HepG2 (cell line): ENCODE results near the gene FAM114A1. TPM values are rescaled to one million over a fixed set of nuclear protein-coding genes. Genes with fewer than 3 reads are reported as not detected.
A peak's percentile ranks its signal among the peaks of the same experiment; 100 is the strongest.

ENCODE experiments used
- AKAP8 ChIP-seq: sonication (generic); formaldehyde crosslinking; IDR thresholded peaks from 2 replicates; pipeline ENCODE4 v1.5.1; 2020; ENCODE audit warnings: mild to moderate bottlenecking, missing genetic modification reagents
- ATF2 ChIP-seq: sonication (generic); formaldehyde crosslinking; IDR thresholded peaks from 2 replicates; pipeline ENCODE4 v1.4.0; 2020; ENCODE audit warnings: missing genetic modification reagents
- BRF2 ChIP-seq: sonication (generic); formaldehyde crosslinking; IDR thresholded peaks from 2 replicates; pipeline ENCODE4 v1.8.1; 2022; ENCODE audit warnings: mild to moderate bottlenecking, missing genetic modification reagents
- EED ChIP-seq: sonication (generic); formaldehyde crosslinking; IDR thresholded peaks from 2 replicates; pipeline ENCODE4 v1.5.0; 2020; ENCODE audit warnings: mild to moderate bottlenecking, missing genetic modification reagents
- ELF4 ChIP-seq: sonication (generic); formaldehyde crosslinking; IDR thresholded peaks from 2 replicates; pipeline ENCODE4 v1.5.0; 2020; ENCODE audit warnings: missing genetic modification reagents, mild to moderate bottlenecking, moderate library complexity, borderline replicate concordance
- GATA4 ChIP-seq: sonication (generic); IDR thresholded peaks from 2 replicates; pipeline ENCODE4 v1.6.1; 2016; ENCODE audit warnings: antibody characterized with exemption, low read depth, borderline replicate concordance
- HDAC6 ChIP-seq: fragments of 200-600 bp; sonication (generic); IDR thresholded peaks from 2 replicates; pipeline ENCODE4 v1.7.0; 2017; ENCODE audit warnings: mild to moderate bottlenecking, antibody characterized with exemption, low read length, low read depth
- HNF4G ChIP-seq, 2 experiments: sonication (generic) in 1 of 2; formaldehyde crosslinking in 1 of 2; IDR thresholded peaks; 2 replicates each; pipeline versions ENCODE4 v1.4.0 to v1.6.1; 2011 to 2020; ENCODE audit warnings: borderline replicate concordance in 2 of 2, low read depth in 2 of 2, mild to moderate bottlenecking in 2 of 2, low read length in 1 of 2, missing genetic modification reagents in 1 of 2, moderate library complexity in 1 of 2
- KDM6A ChIP-seq: IDR thresholded peaks from 2 replicates; pipeline ENCODE4 v1.6.1; 2016; ENCODE audit warnings: low read depth
- KLF6 ChIP-seq: IDR thresholded peaks from 2 replicates; pipeline ENCODE4 v1.8.0; 2016; ENCODE audit warnings: missing biosample characterization, missing genetic modification reagents
- NFE2L2 ChIP-seq: fragments of 150-350 bp; IDR thresholded peaks from 2 replicates; pipeline ENCODE4 v1.6.1; 2014; ENCODE audit warnings: low read length
- NFKB2 ChIP-seq: sonication (generic); formaldehyde crosslinking; IDR thresholded peaks from 2 replicates; pipeline ENCODE4 v1.4.0; 2020; ENCODE audit warnings: missing genetic modification reagents, borderline replicate concordance
- PREB ChIP-seq: sonication (generic); formaldehyde crosslinking; IDR thresholded peaks from 2 replicates; pipeline ENCODE4 v1.4.0; 2020; ENCODE audit warnings: missing genetic modification reagents
- REL ChIP-seq: sonication (generic); formaldehyde crosslinking; conservative IDR thresholded peaks from 2 replicates; pipeline ENCODE4 v1.8.0; 2022; ENCODE audit warnings: mild to moderate bottlenecking, missing genetic modification reagents, moderate library complexity
- REXO4 ChIP-seq: sonication (generic); formaldehyde crosslinking; IDR thresholded peaks from 2 replicates; pipeline ENCODE4 v1.8.0; 2022; ENCODE audit warnings: missing genetic modification reagents, mild to moderate bottlenecking, borderline replicate concordance
- RFXAP ChIP-seq: sonication (generic); formaldehyde crosslinking; IDR thresholded peaks from 2 replicates; pipeline ENCODE4 v1.4.0; 2020; ENCODE audit warnings: missing genetic modification reagents, borderline replicate concordance
- SAP130 ChIP-seq: IDR thresholded peaks from 2 replicates; pipeline ENCODE4 v1.6.1; 2016; ENCODE audit warnings: low read depth
- TGIF2 ChIP-seq: IDR thresholded peaks from 2 replicates; pipeline ENCODE4 v1.6.1; 2016; ENCODE audit warnings: control low read depth, missing compliant biosample characterization
- THAP8 ChIP-seq: sonication (generic); formaldehyde crosslinking; IDR thresholded peaks from 2 replicates; pipeline ENCODE4 v1.5.1; 2020; ENCODE audit warnings: missing genetic modification reagents, mild to moderate bottlenecking, borderline replicate concordance
- ZMYM2 ChIP-seq: sonication (generic); formaldehyde crosslinking; IDR thresholded peaks from 2 replicates; pipeline ENCODE4 v1.8.0; 2022; ENCODE audit warnings: mild to moderate bottlenecking, missing genetic modification reagents
- ZNF138 ChIP-seq: sonication (generic); formaldehyde crosslinking; IDR thresholded peaks from 2 replicates; pipeline ENCODE4 v1.5.0; 2020; ENCODE audit warnings: mild to moderate bottlenecking, low read depth, missing genetic modification reagents
- ZNF354B ChIP-seq: sonication (generic); formaldehyde crosslinking; IDR thresholded peaks from 2 replicates; pipeline ENCODE4 v1.8.0; 2022; ENCODE audit warnings: mild to moderate bottlenecking, missing genetic modification reagents
- ZNF496 ChIP-seq: sonication (generic); formaldehyde crosslinking; IDR thresholded peaks from 2 replicates; pipeline ENCODE4 v1.8.1; 2023; ENCODE audit warnings: mild to moderate bottlenecking, moderate library complexity, missing genetic modification reagents; ENCODE audit not compliant: insufficient replicate concordance
- ZNF580 ChIP-seq: IDR thresholded peaks from 2 replicates; pipeline ENCODE4 v1.6.1; 2016; ENCODE audit warnings: low read depth, borderline replicate concordance
- ZNF784 ChIP-seq: sonication (generic); formaldehyde crosslinking; IDR thresholded peaks from 2 replicates; pipeline ENCODE4 v1.5.1; 2020; ENCODE audit warnings: missing genetic modification reagents, mild to moderate bottlenecking, borderline replicate concordance
- ZSCAN22 ChIP-seq: sonication (generic); formaldehyde crosslinking; IDR thresholded peaks from 2 replicates; pipeline ENCODE4 v1.4.0; 2020; ENCODE audit warnings: mild to moderate bottlenecking, missing genetic modification reagents
- ZSCAN9 ChIP-seq: IDR thresholded peaks from 2 replicates; pipeline ENCODE4 v1.6.1; 2016; ENCODE audit warnings: borderline replicate concordance
- polyA plus RNA-seq, 8 experiments: library from polyadenylated mRNA; depleted of rRNA in 3 of 8; stranded (reverse) in 7 of 8; unstranded in 1 of 8; fragments of >200 nt; fragmentation: Illumina TruSeq in 4 of 8; extraction: Trizol in 4 of 8; gene quantifications; 2 replicates each; pipeline versions ENCODE4 v1.2.1 to v1.2.3, GENCODE V29; 2011 to 2016; ENCODE audit warnings: low read depth in 4 of 8, missing spikeins in 1 of 8, mixed read lengths in 1 of 8; ENCODE audit not compliant: insufficient read depth in 1 of 8
- total RNA-seq, 5 experiments: library from RNA; depleted of rRNA; stranded (reverse); fragments of >200 nt; fragmentation: Illumina TruSeq; extraction: Trizol; gene quantifications; 2 replicates each; pipeline ENCODE4 v1.2.3, GENCODE V29; 2016; ENCODE audit warnings: low read depth in 1 of 5

FAM114A1 gene
- total and polyA plus RNA-seq, 2 of the 13 experiments (the other 11 are each of a cell fraction or from before 2014, with no cell fraction given) = 61.0 to 76.9 TPM

GRCh38 chr4:38872620-38873019 is 5.0 kb downstream of the FAM114A1 start (continued):
- TF ChIP-seq ATF2 (no peak), ZNF580 (CRISPR knock-in tag) (no peak), ZNF496 (no peak), ZNF784 (no peak), GATA4 (no peak), EED (no peak), ELF4 (CRISPR knock-in tag) (no peak), ZSCAN22 (CRISPR knock-in tag) (no peak), REXO4 (CRISPR knock-in tag) (no peak), HDAC6 (no peak), ZSCAN9 (CRISPR knock-in tag) (peak; percentile 78), ZNF138 (CRISPR knock-in tag) (no peak), PREB (CRISPR knock-in tag) (no peak), ZNF354B (no peak), BRF2 (CRISPR knock-in tag) (no peak), AKAP8 (CRISPR knock-in tag) (no peak), SAP130 (CRISPR knock-in tag) (peak; percentile 84), THAP8 (CRISPR knock-in tag) (no peak), HNF4G (IDR thresholded peaks at IDR 0.05; ENCODE audit: borderline replicate concordance, low read depth, low read length) (no peak), HNF4G (CRISPR knock-in tag; IDR thresholded peaks at IDR 0.05; ENCODE audit: borderline replicate concordance, low read depth) (no peak), NFKB2 (CRISPR knock-in tag) (no peak), NFE2L2 (peak; percentile 71), KDM6A (CRISPR knock-in tag) (no peak), ZMYM2 (CRISPR knock-in tag) (no peak), TGIF2 (CRISPR knock-in tag) (no peak), REL (no peak), KLF6 (CRISPR knock-in tag) (no peak), RFXAP (CRISPR knock-in tag) (no peak)
